Hematopoietic multipotent progenitor cell treated with erythropoietin and hydrocortisone succinate and interleukin-3 and kit ligand, for 17 days (in vitro differentiated cells): ENCODE measurements around the gene SAFB2.

Source experiments
- DNase-seq: peaks from one replicate; pipeline ENCODE4 v3.0.0-alpha.2; 2015; ENCODE audit warnings: low spot score

Gene SAFB2

DNA sequence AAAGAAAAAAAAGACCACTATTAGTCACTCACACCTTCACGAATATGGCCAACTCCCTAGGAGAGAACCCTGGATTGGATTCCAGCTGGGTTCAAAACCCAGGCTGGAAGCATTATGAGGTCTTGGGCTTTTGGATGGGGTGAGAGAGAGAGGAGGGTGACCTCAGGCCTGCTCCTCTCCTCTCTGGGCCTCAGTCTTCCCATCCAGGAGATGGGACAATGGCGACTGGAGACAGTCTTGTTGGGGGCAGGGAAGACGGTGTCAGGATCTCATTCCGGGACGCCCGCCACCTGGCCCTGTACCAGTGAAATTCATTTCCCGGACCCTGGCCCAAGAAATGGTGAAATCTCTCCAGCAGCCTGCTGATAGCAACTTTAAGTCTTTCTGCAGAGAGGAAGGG is 81.1 kb downstream of the SAFB2 start:
- no peak for DNase-seq

DNA sequence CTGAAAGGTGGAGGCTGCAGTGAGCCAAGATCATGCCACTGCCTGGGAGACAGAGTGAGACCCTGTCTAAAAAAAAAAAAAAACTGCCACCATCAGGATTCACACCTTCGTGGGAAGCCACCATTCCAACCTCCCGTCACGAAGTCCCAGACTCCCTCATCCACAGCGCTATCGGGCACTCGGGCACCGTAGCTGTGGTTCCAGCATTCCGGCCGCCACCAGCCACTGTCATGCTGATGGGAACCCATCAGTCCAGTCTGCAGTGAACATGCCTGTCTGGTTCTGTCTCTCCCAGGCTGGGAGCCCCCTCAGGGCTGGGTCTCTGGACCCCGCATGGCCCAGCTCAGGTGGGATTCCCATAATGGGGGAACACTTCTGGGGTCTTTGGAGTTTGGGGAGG is 82.4 kb downstream of the SAFB2 start:
- no peak for DNase-seq

DNA sequence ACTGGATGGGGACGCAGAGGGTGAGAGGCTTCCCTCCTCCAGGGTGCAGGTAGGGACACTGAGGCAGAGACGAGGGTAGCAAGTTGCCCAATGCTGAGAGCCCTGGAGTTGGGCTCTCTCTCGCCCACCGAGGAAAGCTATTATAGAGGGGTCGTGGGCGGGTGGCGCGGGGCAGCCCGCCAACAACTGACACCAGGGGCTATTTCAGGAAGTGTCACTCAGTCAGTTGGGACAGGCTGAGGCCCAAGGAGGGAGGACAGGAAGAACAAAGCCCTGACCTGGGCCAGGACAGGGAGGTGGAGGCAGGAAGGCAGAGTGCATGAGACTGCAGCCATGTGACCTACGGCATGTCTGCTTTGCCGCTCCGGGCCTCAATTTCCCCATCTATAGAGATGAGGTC is 84.7 kb downstream of the SAFB2 start:
- no peak for DNase-seq
